HG03354 (cell line): ENCODE measurements around the gene LRP1-AS.
"Not testable (repeated sequence)": the region's sequence is repeated elsewhere in the genome, so short reads cannot be mapped to it uniquely, and the experiment has no call there.

Source experiments
- ATAC-seq: cut with Tn5 transposase; IDR thresholded peaks from one replicate; pipeline ENCODE4 v1.9.1; 2021; ENCODE audit warnings: mild to moderate bottlenecking; ENCODE audit not compliant: unreplicated experiment, poor library complexity, severe bottlenecking

Gene LRP1-AS

DNA sequence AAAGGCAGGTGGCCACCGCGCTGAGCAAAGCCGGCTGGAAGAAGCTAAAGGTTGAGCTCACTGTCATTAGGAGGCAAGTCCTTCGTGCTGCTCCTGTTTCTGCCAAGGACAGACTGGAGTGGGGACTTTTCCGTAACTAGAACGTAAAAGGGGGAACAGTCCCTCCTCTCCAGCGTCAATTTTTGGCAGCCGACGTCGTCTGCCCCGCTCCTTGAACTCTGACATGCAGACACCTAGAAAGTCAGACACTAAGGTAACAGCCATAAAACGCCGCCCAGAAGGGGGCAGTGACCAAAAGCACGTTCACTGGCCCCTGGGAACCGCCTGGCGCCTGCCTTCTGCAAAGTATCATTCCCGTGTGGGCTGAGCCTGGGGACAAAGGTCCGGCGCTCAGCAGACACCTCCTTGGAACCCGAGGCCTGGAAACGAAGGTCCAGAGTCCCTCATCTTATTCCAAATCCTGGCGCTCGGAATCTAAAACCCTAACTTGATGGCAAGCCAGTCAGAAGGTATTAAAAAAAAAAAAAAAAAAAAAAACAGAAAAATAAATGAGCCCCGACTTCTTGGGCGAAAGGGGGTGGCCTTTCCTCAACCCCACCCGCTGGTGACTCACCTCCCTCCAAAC is 20.2 kb downstream of the LRP1-AS start:
- no peak for ATAC-seq

DNA sequence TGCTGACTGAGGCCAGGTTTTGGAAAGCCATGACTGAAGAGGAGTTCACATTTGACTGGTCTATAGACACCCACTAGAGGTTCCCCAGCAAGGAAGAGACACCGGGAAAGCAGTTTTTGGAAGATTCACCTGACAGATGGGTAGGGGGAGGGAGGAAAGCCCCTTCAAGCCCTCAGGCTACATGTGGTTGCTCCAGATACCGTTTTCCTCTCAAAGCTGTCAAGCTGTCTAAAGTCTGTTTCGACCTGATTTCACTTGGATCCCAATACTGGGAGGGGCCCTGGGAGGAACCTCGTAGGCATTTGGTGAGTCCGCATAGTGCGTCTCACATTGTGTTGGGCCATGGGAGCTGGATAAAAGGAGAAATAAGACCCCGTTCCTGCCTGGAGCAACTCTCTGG is 20.9 kb downstream of the LRP1-AS start:
- ATAC-seq, result no peak

DNA sequence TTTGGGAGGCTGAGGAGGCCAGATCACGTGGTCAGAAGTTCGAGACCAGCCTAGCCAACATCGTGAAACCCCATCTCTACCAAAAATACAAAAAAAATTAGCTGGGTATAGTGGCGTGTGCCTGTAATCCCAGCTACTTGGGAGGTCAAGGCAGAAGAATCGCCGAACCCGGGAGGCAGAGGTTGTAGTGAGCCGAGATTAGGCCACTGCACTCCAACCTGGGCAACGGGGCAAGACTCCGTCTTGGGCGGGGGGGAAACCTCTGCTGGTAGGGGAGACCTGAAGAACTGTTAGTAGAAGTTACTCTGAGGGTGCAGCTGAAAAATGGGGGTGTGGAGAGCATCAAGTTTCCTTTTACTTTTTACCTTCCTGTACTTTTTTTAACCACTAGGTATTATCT is 21.4 kb downstream of the LRP1-AS start:
- no peak for ATAC-seq

DNA sequence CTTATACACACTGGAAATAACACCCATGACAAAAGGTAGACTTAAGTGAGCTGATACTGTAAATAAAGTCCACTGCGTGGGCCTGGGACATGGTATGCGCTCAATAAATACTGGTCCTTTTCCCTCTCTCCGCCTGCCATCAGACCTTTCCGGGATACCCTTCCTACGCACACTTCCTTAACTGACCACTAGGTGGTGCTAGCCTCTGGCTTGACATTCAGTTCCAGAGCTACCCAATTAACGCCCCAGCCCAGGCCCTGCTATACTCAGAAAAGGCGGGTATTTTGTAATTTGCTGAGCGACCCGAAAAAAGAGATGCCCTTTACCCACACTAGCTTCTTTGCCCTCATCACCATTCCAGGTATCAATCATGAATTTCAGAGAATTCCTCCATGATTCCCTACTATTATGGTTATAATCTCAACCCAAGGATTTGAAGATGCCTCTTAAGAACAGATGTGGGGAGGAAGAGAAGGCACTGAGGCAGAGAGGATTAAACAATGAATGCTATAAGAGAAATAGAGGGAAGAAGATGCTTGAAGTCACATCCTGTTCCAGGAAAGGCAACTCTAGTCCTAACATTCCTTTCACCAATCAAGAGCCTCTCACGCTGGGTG is 23.1 kb downstream of the LRP1-AS start:
- no peak for ATAC-seq

DNA sequence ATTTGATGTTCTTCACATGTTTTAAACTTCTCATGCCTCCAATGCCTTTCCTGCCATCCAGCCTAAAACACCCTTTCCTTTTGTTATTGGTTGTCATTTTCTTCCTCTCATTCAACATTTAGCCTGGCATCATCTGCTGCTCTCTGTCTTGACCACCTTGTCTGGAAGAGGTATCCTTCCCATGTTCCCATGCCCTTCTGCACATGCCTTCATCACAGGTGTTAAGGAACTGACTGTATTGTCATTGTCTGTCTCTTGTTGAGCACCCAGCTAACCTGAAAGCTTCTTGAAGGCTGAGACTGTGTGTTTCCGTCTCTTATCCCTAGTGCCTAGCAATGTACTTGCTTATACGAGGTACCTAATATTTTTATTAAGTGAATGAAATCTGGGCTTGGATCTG is 23.6 kb downstream of the LRP1-AS start:
- no peak for ATAC-seq

DNA sequence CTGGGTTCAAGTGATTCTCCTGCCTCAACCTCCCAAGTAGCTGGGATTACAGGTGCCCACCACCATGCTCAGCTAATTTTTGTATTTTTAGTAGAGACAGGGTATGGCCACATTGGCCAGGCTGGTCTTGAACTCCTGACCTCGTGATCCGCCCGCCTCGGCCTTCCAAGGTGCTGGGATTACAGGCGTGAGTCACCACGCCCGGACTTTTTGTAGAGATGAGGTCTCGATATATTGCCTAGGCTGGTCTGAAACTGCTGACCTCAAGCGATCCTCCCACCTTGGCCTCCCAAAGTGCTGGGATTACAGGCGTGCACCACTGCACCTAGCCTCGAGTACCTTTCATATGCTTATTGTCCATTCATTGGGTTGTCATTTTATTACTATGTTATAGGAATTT is 26.7 kb downstream of the LRP1-AS start:
- ATAC-seq, result not testable (repeated sequence)

DNA sequence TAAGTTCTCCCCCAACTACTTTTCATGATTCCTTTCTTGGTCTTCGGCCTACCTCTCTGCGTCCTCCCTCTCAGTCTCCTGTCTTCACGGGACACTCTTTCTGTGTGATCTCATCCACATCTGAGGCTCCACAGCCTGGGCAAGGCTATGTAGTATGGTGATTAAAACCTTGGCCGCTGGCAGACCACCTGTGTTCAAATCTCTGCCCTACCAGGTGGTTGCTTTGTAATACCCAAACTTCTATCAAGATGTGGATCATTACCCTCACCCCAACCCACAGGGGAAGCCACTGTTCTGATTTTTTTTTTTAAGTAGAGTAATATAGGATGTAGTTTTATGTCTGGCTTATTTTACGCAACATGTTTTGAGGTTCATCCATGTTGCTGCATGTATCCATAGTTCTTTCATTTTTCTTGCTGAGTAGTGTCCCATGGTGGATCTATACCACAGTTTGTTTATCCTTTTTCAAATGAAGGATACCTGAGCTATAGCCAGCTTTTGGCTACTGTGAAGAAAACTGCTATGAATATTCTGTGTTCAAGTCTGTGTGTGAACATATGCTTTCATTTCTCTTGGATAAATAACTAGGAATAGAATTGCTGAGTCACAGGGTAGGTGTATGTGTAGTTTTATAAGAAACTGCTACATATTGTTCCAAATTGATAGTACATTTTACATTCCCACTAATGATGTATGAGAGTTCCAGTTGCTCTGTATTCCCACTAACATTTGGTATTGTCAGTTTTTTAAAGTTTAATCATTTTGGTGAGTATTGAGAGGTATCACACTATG is 27.9 kb downstream of the LRP1-AS start:
- no peak for ATAC-seq

DNA sequence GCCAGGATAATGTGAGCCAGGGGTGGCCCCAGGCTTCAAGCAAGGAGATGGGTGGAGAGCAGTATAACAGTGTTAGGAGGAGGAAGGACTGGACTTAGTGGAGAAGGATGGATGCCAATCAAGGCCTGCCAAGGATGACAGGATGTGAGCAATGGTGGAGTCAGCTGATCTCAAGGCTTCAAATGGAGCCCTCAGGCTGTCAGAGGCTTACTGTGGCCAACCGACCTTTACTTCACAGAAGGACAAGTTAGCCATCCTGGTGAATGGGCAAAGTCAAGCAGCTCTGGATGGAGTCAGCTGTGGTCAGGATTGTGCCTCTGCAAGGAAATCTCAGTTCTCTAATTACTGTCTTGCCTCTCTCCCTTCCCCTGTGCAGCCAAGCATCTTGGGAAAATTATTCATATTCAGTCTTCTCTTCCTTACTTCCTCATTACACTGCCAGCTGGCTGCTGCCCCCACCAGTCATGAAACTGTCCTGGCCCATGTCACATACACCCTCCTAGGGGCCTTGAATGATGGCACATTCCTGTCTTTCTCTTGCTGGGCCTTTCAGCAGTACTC is 28.6 kb downstream of the LRP1-AS start:
- no peak for ATAC-seq

DNA sequence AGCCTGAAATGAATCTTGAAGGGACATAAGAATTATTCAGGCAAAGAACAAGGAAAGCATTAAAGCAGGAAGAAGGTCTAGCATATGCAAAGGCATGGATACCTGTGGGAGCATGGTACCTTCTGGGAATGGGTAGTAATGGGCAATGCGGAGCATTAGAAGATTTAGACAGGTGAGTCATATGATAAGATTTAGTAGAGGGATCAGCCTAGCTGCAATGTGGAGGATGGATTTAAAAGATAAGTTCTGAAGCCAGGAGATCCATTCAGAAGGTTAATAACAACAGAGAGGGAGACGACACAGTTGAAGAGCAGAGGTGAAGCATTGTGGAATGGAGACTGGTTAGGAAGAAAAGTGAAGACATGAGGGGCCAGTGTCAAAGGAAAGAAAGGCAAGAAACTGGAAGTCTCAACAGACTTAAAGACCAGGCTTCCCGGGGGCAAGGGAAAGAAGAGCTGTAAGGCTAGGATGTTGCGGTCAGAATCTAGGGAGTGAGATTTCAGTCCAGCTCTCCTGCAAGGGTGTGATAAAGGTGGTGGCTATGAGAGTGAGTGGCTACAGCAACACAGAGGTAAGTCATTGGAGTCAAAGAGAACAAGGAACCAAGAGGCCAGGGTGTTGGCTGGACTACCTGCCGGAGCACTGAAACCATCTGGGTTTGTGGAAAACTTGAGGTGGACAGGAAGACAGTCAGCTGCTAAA is 30.7 kb downstream of the LRP1-AS start:
- no peak for ATAC-seq

DNA sequence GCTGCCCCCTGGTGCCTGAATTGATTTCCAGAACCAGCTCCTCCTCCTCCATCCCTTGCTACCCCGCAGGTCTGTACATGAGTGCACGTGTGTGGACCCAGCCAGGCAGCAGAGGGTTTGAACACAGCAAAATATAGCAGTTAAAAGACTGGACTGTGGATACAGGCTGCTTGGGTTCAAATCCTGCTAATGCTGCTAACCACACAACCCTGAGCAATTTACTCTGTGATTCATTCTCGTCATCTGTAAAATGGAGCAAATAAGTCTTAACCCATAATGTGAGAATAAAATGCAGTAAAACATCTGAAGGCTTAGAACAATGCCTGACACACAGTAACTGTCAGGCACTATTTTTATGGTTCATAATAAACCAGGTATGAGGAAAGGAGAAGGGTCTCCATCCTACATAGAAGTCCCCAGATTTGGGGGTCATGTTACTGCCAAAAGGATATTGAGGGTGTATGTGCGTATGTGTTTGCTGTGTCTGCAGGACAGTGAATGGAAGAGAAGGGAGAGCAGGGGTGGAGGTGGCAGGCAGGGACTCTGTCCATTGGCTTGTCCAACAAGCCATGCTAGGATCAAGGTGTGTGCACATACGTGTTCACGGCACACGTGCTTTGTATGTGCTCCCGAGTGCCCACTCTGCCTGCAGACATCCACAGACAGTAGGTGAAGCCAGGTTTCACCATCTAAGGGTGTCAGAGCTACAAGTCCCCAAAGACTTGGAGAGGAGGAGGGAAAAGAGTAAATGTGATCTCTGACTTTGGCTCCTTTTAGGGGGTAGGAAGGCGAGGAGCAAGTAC is 34.7 kb downstream of the LRP1-AS start:
- peak; percentile 68 for ATAC-seq

DNA sequence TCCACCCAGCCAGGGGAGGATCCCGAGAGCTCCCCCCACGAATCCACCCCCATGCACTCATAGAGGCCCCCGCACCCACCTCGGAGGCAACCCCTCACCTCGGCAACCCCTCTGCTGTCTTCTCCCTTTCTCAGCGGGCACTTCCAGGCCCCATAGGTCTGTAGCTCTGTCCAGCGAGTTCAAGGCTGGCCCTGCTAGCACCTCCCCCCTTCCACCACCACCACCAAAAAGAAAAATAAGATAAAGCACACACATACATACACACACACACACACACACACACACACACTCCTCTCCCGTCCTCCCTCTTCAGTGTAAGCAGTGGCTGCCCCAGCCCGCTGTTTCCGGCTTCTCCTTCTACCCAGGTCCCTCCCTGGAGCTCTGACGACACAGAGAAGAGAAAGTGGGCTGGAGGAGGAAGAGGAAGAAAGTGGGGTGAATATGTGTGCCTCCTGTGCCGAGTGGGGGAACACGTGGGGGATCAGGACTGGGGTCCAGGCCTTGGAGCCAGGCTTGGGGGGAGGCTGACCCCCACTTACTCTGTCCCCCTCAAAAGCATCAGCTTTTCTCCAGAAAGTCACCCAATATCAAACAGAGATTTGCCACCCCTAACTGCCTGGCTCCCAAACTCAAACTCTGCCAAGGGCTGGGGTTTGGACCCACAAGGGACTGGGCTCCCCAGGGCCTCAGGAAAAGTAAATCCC is 36.2 kb downstream of the LRP1-AS start, which contains the start of gene STAT6:
Gene STAT6, minus strand, starts transcription at position 332 of the 704 bp plus-strand sequence. CDS start 3,084 bp downstream, outside the sequence.
- peak; percentile 65 for ATAC-seq

DNA sequence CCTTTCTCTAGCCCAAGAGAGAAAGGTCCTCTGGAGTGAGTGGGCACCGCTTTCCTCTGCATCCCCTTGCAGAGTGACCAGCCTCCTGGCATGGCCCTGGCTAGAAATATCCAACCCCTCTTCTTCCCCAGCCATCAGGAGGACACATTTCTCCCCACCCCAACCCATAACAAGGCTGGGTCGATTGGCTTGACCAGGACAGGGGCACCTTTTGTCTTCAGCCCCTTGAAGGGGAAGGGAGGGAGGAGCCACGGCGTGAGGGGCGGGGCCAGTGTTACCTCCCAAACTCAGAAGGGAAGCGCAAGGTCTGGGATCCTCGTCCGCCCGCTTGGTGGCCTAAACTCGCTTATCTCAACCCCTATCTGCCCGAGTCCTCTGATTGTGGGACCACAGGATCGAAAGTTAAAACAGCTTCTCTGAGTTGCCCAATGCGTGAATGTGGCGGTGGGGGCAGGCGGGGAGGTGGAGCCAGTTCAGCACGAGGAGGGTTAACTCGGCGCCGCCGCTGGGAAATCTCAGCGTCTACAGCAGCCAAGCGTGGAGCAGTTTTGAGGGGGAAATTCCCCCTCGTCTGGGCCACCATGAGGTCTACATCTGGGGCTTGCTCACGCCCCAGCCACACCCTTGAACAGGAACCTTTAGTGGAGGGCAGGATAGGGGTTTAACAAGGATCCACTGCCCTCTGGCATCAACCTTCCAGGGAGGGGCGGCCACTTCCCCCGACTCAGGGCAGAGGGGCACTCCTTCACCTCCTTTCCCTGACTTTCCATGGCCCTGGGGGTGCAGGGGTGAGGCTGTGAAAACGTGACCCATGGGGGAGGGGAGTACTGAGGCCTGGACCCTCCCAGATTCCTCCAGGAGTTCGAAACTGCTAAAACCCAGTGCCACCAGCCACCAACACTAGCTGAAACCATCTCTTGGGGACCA is 37.1 kb downstream of the LRP1-AS start:
- peak; percentile 52 for ATAC-seq

DNA sequence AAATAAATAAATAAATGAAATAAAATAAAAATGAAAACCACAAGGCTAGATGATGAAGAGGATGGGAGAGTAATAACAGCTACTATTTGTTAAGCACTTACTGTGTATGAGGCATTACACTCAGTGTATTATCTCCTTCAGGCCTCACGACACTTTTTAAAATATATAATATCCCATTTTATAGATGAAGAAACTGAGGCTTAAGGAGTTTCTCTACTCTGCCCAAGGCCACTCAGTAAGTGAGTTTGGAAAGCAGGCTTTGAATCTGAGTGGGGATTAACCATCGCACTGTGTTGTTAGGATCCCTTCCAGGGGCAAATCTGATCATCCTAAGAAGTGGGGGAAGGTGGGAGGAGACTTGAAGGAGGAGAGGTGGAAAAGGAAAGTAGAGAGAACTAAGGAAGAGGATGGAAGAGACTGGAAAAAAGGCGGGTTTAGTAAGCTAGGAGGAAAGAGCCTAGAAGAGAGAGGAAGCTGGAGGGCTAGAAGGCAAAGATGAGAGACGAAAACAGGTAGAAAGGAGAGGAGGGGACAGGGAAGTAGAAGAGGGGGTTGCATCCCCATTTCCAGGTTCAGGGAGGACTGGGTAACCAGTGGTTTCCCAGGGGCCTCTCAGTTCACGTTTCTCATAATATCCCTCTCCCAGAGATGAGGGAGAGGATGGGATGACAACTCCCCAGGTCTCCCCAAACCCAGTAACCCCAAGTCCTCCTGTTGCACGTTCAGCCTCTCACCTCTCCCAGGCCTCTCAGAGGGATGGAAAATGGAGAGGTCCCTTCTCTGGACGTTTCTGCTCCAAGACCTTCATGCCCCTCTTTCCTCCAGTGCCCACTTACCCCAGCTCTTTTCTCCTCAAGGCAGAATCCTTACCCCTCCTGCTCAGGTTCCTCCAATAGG is 38.0 kb downstream of the LRP1-AS start:
- ATAC-seq, result no peak

DNA sequence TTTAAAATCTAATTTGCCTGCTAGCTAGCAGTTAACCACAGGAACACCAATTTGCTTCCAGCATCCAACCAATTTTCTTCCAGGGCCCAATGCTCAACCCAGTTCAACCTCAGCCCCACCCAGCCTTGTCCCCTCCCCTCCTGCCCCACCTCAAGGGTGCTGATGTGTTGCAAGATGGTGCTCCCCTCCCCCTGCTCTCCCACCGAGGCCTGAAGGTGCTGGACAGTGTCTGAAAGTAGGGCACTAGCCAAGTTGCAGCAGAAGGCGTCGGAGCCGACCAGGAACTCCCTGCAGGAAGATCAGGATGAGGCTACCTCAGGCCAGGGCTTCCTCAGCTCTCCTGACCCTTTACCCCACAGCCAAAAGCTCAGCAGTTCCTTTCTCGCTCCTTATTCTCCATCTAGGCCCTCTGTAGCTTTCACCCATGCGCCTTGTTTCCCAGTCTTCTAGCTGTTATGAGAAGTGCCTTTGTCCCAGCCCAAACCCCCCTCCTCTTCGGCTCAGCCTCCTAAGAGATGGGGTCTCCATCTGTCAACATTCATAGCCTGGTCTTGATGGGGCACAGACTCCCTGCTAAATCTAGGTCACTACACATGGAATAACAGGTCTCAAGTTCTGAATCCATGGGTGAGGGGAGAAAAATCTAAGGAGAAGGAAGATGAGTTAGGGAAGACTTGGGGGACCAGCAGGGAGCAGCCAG is 39.8 kb downstream of the LRP1-AS start:
- no peak for ATAC-seq

DNA sequence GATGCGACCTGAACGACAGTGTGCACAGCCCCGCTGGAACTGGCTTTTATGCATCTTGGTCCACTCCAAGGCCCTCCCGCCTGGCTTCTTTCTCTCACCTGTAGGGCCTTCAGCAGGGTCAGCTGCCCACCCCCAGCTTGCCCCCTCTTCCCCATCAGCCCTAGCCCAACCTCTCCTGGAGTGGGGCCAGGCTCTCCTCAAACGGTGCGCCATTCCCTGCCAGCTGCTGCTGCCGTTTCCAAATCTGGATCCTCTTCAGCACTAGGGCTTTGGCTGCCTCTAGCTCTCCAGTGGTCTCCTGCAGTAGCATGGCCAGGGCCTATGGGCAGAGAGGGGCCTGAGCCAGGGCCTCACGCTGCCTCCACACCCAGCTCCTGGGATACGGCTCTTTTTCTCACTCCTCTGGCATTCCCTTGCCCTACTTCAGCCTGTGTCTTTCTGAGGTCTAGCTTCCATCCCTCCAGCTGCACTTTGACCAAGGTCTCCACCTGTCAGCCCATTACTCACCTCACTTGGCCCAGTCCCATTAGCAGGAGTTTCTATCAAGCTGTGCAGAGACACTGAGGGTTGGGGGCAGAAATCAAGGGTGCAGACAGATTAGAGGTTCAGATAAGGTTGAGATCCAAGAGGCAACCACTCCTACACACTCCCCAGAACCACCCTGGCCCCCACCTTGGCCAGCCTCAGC is 41.3 kb downstream of the LRP1-AS start:
- no peak for ATAC-seq
